Stimulated activated CD4-positive, alpha-beta T cell treated with anti-CD3 and anti-CD28 coated beads, Interleukin-1b, Interleukin-23, amount 100 ng/mL, for 4 hours (primary cell): ENCODE data around the gene JARID2.
A peak's percentile ranks its signal among the peaks of the same experiment; 100 is the strongest.

Experiments
- DNase-seq, 2 donors: peaks; one replicate each; pipeline ENCODE4 v3.0.0-alpha.2; 2020; ENCODE audit warnings: low read depth in 2 of 2

The JARID2 gene

GRCh38 chr6:15489261-15489962 is 243.5 kb downstream of the JARID2 start:
- no peak for DNase-seq

- DNase-seq, result no peak
Measured at GRCh38 chr6:15490242-15491100, 244.6 kb downstream of the JARID2 start.

- DNase-seq, result peak; percentile 63 to 68
Measured at GRCh38 chr6:15491255-15491985, 245.6 kb downstream of the JARID2 start.

GRCh38 chr6:15491986-15492269 is 246.1 kb downstream of the JARID2 start:
- no peak for DNase-seq

GRCh38 chr6:15493437-15494168 is 247.7 kb downstream of the JARID2 start:
- DNase-seq, result no peak

- DNase-seq, result no peak
Measured at GRCh38 chr6:15495375-15495901, 249.6 kb downstream of the JARID2 start.

GRCh38 chr6:15496345-15497131 is 250.7 kb downstream of the JARID2 start:
- DNase-seq, result no peak

GRCh38 chr6:15498640-15499039 is 252.8 kb downstream of the JARID2 start:
- DNase-seq, result no peak

- no peak for DNase-seq
Measured at GRCh38 chr6:15499125-15499524, 253.3 kb downstream of the JARID2 start.

GRCh38 chr6:15499591-15499990 is 253.7 kb downstream of the JARID2 start:
- no peak for DNase-seq

GRCh38 chr6:15500078-15500740 is 254.3 kb downstream of the JARID2 start:
- no peak for DNase-seq

GRCh38 chr6:15500901-15501825 is 255.3 kb downstream of the JARID2 start:
- no peak for DNase-seq

- no peak for DNase-seq
Measured at GRCh38 chr6:15501826-15502445, 256.1 kb downstream of the JARID2 start.

GRCh38 chr6:15502446-15503345 is 256.8 kb downstream of the JARID2 start:
- no peak for DNase-seq

GRCh38 chr6:15503346-15503680 is 257.4 kb downstream of the JARID2 start:
- no peak for DNase-seq

- no peak for DNase-seq
Measured at GRCh38 chr6:15504040-15504495, 258.2 kb downstream of the JARID2 start.

- no peak for DNase-seq
Measured at GRCh38 chr6:15504581-15505350, 258.9 kb downstream of the JARID2 start.
